ENCODE data around the gene RPL14. TPM values are rescaled to one million over a fixed set of nuclear protein-coding genes. Genes with fewer than 3 reads are reported as not detected.

RPL14 gene
- total RNA-seq, 1 donor from 2014 or later: 2,616 TPM

GRCh38 chr3:40511031-40511718 is 54.0 kb downstream of the RPL14 start:
- intact Hi-C loops (cut with micrococcal nuclease): no loop called here
- H3K4me1 Mint-ChIP-seq: peaks cover 7% of the 10 kb centered on the region
- H3K27me3 Mint-ChIP-seq: no peaks in the 10 kb centered on the region
- H3K4me3 Mint-ChIP-seq: no peak overlapping the region
- no peak overlapping the region for H3K27ac Mint-ChIP-seq
- no peaks in the 10 kb centered on the region for H3K9me3 Mint-ChIP-seq
- no peak for TF ChIP-seq CTCF (IDR thresholded peaks at IDR 0.05)
- H3K36me3 Mint-ChIP-seq (ENCODE audit: low read depth): peaks cover 21% of the 10 kb centered on the region
- CTCF ChIA-PET: no interaction called here
- ATAC-seq (ENCODE audit: low read depth) (no peak), DNase-seq (no peak)
- POLR2A ChIA-PET: interaction anchor here (1.0 kb wide), 1 partner anchor 14 kb away, joined by 3 read pairs; the partner anchor contains the start of gene ZNF621

- H3K4me3 Mint-ChIP-seq: no peak overlapping the region
- DNase-seq (no peak), ATAC-seq (ENCODE audit: low read depth) (no peak)
- no peaks in the 10 kb centered on the region for H3K9me3 Mint-ChIP-seq
- no peaks in the 10 kb centered on the region for H3K4me1 Mint-ChIP-seq
- no peak overlapping the region for H3K27ac Mint-ChIP-seq
- CTCF ChIA-PET: no interaction called here
- POLR2A ChIA-PET: no interaction called here
- intact Hi-C loops (cut with micrococcal nuclease): no loop called here
- peaks cover 21% of the 10 kb centered on the region for H3K36me3 Mint-ChIP-seq (ENCODE audit: low read depth)
- no peak for TF ChIP-seq CTCF (IDR thresholded peaks at IDR 0.05)
- H3K27me3 Mint-ChIP-seq: no peaks in the 10 kb centered on the region
These were observed 59.1 kb downstream of the RPL14 start for GRCh38 chr3:40516201-40516600.

- intact Hi-C loops (cut with micrococcal nuclease): no loop called here
- no peaks in the 10 kb centered on the region for H3K27me3 Mint-ChIP-seq
- H3K27ac Mint-ChIP-seq: no peak overlapping the region
- H3K4me1 Mint-ChIP-seq: no peaks in the 10 kb centered on the region
- no peaks in the 10 kb centered on the region for H3K9me3 Mint-ChIP-seq
- no peak for TF ChIP-seq CTCF (IDR thresholded peaks at IDR 0.05)
- CTCF ChIA-PET: no interaction called here
- POLR2A ChIA-PET: no interaction called here
- peaks cover 21% of the 10 kb centered on the region for H3K36me3 Mint-ChIP-seq (ENCODE audit: low read depth)
- DNase-seq (no peak), ATAC-seq (ENCODE audit: low read depth) (no peak)
- H3K4me3 Mint-ChIP-seq: no peak overlapping the region
These were observed 60.9 kb downstream of the RPL14 start for GRCh38 chr3:40518067-40518466.

Other genes with a start within 250 kb of the RPL14 start
- 62.0 and 65.5 TPM in 2 replicates for gene EIF1B, start 147.6 kb upstream of the RPL14 start, total RNA-seq
- not detected in 2 replicates for gene ENTPD3, start 70.2 kb upstream of the RPL14 start, total RNA-seq
- 14.9 and 16.7 TPM in 2 replicates for gene ZNF619, start 19.8 kb downstream of the RPL14 start, total RNA-seq
- gene ZNF620, start 48.7 kb downstream of the RPL14 start, total RNA-seq: 3.6 and 4.0 TPM in 2 replicates
- 20.2 and 25.8 TPM in 2 replicates for gene ZNF621, start 67.6 kb downstream of the RPL14 start, total RNA-seq